ENCODE measurements around the gene CENPP.

- TF ChIP-seq CTCF (IDR thresholded peaks at IDR 0.05; ENCODE audit: low read depth, low read length) (no peak), POLR2A (IDR thresholded peaks at IDR 0.05; ENCODE audit: extremely low read depth, insufficient read length) (no peak)
These were observed 99.7 kb downstream of the CENPP start for GRCh38 chr9:92425474-92425873.

Measured in NB4 (cell line).